MCF 10A (cell line): ENCODE data around the gene MECP2. TPM values are rescaled to one million over a fixed set of nuclear protein-coding genes. Genes with fewer than 3 reads are reported as not detected.
A peak's percentile ranks its signal among the peaks of the same experiment; 100 is the strongest.

Experiments used
- BruUV-seq: library from RNA; stranded (reverse); fragments of 400-500 nt; replicated peaks from 2 replicates; lab custom pipeline; 2021; lab: Mats Ljungman, UMichigan
- CTCF ChIA-PET: fragments of 300-600 bp; sonication (Branson Sonifier 250); formaldehyde crosslinking; extraction: SDS; loops from one replicate; lab custom pipeline; 2021; ENCODE audit warnings: antibody characterized with exemption, inconsistent platforms; lab: Yijun Ruan, JAX
- POLR2A ChIA-PET: fragments of 300-600, 350-650 bp; sonication (Branson Sonifier 250); formaldehyde crosslinking; extraction: SDS; loops from one replicate; lab custom pipeline; 2020; ENCODE audit warnings: antibody characterized with exemption, inconsistent platforms; lab: Yijun Ruan, JAX
- DNase-seq: peaks from one replicate; pipeline ENCODE4 v3.0.0-alpha.2; 2018; ENCODE audit not compliant: unreplicated experiment
- H3K27ac Mint-ChIP-seq: one replicate; pipeline ENCODE4 v1.8.0; 2022; ENCODE audit warnings: mild to moderate bottlenecking, low read depth, mixed read lengths; ENCODE audit not compliant: unreplicated experiment
- H3K27me3 Mint-ChIP-seq: one replicate; pipeline ENCODE4 v1.8.0; 2022; ENCODE audit warnings: mixed read lengths; ENCODE audit not compliant: insufficient read depth, unreplicated experiment
- H3K36me3 Mint-ChIP-seq: one replicate; pipeline ENCODE4 v1.8.0; 2022; ENCODE audit warnings: mild to moderate bottlenecking, moderate library complexity, mixed read lengths; ENCODE audit not compliant: insufficient read depth, unreplicated experiment
- H3K4me1 Mint-ChIP-seq: one replicate; pipeline ENCODE4 v1.8.0; 2022; ENCODE audit warnings: mixed read lengths; ENCODE audit not compliant: insufficient read depth, unreplicated experiment
- H3K4me3 Mint-ChIP-seq: one replicate; pipeline ENCODE4 v1.8.0; 2022; ENCODE audit warnings: mild to moderate bottlenecking, moderate library complexity, mixed read lengths; ENCODE audit not compliant: unreplicated experiment
- H3K9me3 Mint-ChIP-seq: one replicate; pipeline ENCODE4 v1.8.0; 2022; ENCODE audit warnings: mixed read lengths; ENCODE audit not compliant: unreplicated experiment
- intact Hi-C: fragments of 100-400 bp; cut with micrococcal nuclease; formaldehyde crosslinking; loops from 2 replicates; pipeline ENCODE4 v1.14.1; 2022
- total RNA-seq: library from RNA; stranded (reverse); gene quantifications from 2 replicates; pipeline ENCODE4 v1.2.3, GENCODE V29; 2022
- TF ChIP-seq, protein P1 (sequence below): fragments of 200-600 bp; IDR thresholded peaks from one replicate; pipeline ENCODE4 v1.8.0; 2022; ENCODE audit warnings: antibody characterized with exemption, mild to moderate bottlenecking; ENCODE audit not compliant: unreplicated experiment

Gene MECP2
- total RNA-seq, 1 experiment from 2014 or later = 46.9 TPM

DNA sequence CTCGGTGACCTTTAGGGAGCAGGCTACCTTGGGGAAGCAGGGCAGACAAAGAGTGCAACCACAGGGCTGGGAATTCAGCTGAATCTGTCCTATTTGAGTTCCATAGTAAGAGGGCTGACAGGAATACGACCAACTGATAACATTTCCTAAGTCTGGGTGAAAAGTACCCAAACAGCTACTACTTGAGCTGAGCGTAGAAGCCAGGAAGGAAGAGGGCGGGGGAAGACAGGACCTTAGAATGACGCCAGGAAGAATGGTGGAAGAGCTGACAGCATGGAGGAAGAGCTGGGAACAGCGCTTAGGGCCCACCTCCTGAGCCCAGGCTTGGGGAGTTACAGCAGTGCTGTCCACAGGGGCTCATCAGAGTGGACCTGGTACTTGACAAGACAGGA lies 14.4 kb downstream of the MECP2 start:
- POLR2A ChIA-PET = interaction anchor here (0.8 kb wide), 2 partner anchors 10 to 12 kb away, joined by 3 read pairs; no protein-coding TSS in a partner anchor

DNA sequence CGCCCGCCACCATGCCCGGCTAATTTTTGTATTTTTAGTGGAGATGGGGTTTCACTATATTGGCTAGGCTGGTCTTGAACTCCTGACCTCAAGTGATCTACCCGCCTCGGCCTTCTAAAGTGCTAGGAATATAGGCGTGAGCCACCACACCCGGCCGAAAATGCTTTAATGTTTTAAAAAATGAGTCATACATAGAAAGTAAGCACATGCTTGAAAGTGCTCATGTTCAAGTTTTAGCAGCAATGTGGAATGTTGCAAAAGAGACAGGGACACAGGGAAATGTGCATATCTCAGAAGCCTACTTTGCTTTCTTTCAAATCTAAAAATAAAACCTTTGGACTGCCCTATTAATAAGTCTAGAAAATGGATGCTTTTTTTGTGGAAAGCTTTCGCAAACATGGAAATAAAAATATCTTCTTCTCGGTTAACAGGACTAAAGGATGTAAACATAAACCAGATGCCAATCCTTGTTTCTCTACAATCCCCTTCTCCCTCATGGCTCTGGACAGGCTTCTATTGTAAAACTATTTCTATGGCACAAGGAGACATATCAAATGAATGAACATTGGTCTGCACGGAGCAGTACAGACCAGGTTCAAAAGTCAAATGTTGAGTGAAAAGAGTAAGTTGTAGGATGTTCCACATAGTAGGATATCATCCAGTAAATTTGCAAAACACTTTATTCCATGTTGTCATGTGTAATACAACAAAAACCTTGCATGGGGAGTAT lies 15.0 kb downstream of the MECP2 start:
- TF ChIP-seq, protein P1, sequence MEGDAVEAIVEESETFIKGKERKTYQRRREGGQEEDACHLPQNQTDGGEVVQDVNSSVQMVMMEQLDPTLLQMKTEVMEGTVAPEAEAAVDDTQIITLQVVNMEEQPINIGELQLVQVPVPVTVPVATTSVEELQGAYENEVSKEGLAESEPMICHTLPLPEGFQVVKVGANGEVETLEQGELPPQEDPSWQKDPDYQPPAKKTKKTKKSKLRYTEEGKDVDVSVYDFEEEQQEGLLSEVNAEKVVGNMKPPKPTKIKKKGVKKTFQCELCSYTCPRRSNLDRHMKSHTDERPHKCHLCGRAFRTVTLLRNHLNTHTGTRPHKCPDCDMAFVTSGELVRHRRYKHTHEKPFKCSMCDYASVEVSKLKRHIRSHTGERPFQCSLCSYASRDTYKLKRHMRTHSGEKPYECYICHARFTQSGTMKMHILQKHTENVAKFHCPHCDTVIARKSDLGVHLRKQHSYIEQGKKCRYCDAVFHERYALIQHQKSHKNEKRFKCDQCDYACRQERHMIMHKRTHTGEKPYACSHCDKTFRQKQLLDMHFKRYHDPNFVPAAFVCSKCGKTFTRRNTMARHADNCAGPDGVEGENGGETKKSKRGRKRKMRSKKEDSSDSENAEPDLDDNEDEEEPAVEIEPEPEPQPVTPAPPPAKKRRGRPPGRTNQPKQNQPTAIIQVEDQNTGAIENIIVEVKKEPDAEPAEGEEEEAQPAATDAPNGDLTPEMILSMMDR = no peak
- H3K36me3 Mint-ChIP-seq = peaks cover 40% of the 10 kb centered on the region
- ChIA-PET CTCF (interaction anchor here (0.6 to 1.0 kb wide), 3 partner anchors 57 to 124 kb away, joined by 3 read pairs; no protein-coding TSS in a partner anchor), POLR2A (interaction anchor here (0.8 kb wide), 2 partner anchors 11 to 13 kb away, joined by 3 read pairs; no protein-coding TSS in a partner anchor)
- DNase-seq = peak; percentile 62
- no peak overlapping the region for H3K27ac Mint-ChIP-seq
- BruUV-seq = no TSS peak
- no peak overlapping the region for H3K4me3 Mint-ChIP-seq
- no peaks in the 10 kb centered on the region for H3K9me3 Mint-ChIP-seq
- peaks cover 13% of the 10 kb centered on the region for H3K4me1 Mint-ChIP-seq
- intact Hi-C loops = no loop called here
- H3K27me3 Mint-ChIP-seq = no peaks in the 10 kb centered on the region

More for the DNA sequence above, 14.4 kb downstream of the MECP2 start:
- Mint-ChIP-seq H3K4me3 (no peak overlapping the region), H3K27ac (no peak overlapping the region), H3K9me3 (no peaks in the 10 kb centered on the region), H3K4me1 (peaks cover 13% of the 10 kb centered on the region), H3K27me3 (no peaks in the 10 kb centered on the region), H3K36me3 (peaks cover 46% of the 10 kb centered on the region)
- no peak for DNase-seq
- TF ChIP-seq, protein P1 = no peak
- CTCF ChIA-PET = interaction anchor here (0.6 to 1.0 kb wide), 2 partner anchors 57 to 61 kb away, joined by 3 read pairs; no protein-coding TSS in a partner anchor
- intact Hi-C loops = no loop called here
- BruUV-seq = no TSS peak

DNA sequence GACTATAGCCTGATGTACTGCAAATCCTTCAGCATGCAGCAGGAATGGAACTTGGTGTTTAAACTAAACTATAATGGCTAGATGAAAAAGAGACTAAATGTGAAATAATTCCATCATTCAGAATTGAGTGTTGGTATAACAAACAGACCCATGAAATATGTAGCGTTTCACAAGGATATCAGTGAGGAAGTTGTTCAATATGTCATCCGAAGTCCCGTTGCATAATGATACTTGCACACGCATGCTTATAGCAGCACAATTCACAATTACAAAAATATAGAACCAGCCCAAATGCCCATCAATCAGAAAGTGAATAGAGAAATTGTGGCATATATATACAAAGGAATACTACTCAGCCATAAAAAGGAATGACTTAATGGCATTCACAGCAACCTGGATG lies 20.4 kb downstream of the MECP2 start:
- TF ChIP-seq, protein P1 = no peak
- Mint-ChIP-seq H3K36me3 (peaks cover 30% of the 10 kb centered on the region), H3K4me1 (peaks cover 19% of the 10 kb centered on the region), H3K27ac (no peak overlapping the region), H3K9me3 (no peaks in the 10 kb centered on the region), H3K27me3 (peaks cover 28% of the 10 kb centered on the region), H3K4me3 (no peak overlapping the region)
- no peak for DNase-seq
- ChIA-PET POLR2A (no interaction called here), CTCF (no interaction called here)
- BruUV-seq = no TSS peak
- intact Hi-C loops = no loop called here

DNA sequence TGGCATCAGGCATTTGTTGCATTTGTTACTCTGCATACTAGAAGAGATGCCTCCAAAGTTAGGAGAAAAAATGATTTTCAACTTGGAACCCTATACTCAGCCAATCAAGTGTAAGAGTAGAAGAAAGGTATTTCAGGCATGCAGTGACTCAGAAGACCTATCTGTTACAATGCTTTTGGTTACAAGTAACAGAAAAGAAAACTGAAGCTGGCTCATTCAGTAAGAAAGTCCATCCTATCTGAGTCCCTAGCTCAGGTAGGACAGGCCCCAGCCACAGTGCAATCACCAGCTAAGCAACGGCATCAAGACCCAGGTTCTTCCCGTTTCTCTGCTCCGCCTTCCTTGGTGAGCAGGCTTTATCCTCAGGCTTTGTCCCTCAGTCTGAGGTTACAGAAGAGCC lies 23.3 kb downstream of the MECP2 start:
- no TSS peak for BruUV-seq
- CTCF ChIA-PET = interaction anchor here (1.7 kb wide), 1 partner anchor 60 kb away, joined by 4 read pairs; no protein-coding TSS in a partner anchor
- POLR2A ChIA-PET = interaction anchor here (0.5 to 1.7 kb wide), 2 partner anchors 36 to 56 kb away, joined by 3 to 4 read pairs; no protein-coding TSS in a partner anchor
- TF ChIP-seq, protein P1 = no peak
- DNase-seq = peak; percentile 41
- Mint-ChIP-seq H3K36me3 (peaks cover 14% of the 10 kb centered on the region), H3K4me3 (no peak overlapping the region), H3K9me3 (no peaks in the 10 kb centered on the region), H3K4me1 (peaks cover 19% of the 10 kb centered on the region), H3K27me3 (peaks cover 28% of the 10 kb centered on the region), H3K27ac (peak overlapping the region; percentile 44)
- intact Hi-C loops = no loop called here
